Daoy (cell line): ENCODE measurements around the gene DMBT1. TPM values are rescaled to one million over a fixed set of nuclear protein-coding genes. Genes with fewer than 3 reads are reported as not detected.

ENCODE experiments used
- DNase-seq: peaks from one replicate; pipeline ENCODE4 v3.0.0-alpha.2; 2015; ENCODE audit warnings: low read depth
- total RNA-seq: library from RNA; depleted of rRNA; stranded (reverse); fragments of >200 nt; shearing (Covaris generic); gene quantifications from 2 replicates; pipeline ENCODE4 v1.2.3, GENCODE V29; 2014

Gene DMBT1
- total RNA-seq, 1 experiment from 2014 or later, result 0.23 TPM

DNA sequence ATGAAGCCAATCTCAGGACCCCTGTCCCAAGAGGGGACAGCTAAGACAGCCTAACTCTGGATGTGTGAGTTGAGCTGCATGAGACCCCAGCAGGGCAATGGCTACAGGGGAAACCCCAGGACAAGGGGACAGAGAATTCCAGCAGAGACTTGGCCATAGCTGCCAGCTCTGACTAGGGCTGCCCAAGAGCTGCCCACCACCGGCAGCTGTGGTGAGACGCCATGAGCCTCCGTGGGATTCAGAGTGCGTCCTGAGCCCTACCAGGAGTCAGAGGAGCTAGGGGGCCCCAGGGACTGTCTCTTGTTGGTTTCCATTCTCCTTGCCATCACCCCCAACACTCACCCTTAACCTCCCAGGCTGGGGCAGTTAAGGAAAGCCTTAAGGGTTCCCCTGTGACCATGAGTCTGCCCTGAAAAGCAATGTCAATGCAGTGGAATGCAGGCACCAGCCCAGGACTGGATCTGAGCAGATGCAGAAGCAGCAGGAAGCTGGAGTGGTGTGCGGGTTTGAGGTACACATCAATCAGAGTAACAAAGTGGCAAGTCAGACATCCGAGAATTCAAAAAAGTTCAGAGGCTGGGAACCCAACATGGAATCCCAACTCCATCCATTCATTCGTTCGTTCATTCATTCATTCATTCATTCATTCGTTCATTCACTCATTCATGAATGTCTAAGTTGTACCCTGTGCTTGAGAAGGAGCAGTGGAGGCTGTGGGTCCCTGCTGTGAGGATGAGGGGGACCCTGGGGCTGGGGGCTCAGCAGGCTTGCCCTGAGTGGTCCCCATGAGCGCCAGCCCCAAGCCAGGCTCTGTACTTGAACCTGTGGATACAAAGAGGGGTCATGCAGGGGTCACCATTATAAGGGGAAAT lies 86.2 kb downstream of the DMBT1 start:
- no peak for DNase-seq

DNA sequence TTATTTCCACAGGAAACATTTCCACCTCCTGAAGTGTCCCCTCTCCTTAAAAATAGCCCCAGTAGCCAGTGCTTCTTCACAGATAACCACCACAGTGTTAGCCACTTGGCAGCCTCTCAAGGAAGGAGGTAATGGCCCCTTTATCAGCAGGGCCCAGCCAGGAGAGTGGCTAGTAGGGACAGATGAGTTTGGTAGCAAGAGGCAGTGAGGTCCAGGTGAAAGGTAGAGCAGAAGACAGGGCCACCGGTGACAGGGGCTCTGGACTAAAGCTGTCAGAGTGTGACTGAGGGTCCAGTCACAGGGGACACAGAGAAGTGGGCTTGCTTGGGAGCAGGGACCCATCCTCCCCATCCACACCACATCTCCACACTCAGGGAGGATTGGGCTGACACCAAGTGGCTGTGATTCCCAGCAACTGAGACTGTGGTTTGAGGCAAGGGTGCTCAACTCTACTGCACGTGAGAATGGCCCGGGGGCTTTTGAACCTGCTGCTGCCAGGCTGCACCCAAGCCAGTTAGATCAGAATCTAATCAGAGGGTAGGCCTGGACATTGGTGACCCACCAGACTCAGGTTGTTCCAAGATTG lies 86.9 kb downstream of the DMBT1 start:
- no peak for DNase-seq

DNA sequence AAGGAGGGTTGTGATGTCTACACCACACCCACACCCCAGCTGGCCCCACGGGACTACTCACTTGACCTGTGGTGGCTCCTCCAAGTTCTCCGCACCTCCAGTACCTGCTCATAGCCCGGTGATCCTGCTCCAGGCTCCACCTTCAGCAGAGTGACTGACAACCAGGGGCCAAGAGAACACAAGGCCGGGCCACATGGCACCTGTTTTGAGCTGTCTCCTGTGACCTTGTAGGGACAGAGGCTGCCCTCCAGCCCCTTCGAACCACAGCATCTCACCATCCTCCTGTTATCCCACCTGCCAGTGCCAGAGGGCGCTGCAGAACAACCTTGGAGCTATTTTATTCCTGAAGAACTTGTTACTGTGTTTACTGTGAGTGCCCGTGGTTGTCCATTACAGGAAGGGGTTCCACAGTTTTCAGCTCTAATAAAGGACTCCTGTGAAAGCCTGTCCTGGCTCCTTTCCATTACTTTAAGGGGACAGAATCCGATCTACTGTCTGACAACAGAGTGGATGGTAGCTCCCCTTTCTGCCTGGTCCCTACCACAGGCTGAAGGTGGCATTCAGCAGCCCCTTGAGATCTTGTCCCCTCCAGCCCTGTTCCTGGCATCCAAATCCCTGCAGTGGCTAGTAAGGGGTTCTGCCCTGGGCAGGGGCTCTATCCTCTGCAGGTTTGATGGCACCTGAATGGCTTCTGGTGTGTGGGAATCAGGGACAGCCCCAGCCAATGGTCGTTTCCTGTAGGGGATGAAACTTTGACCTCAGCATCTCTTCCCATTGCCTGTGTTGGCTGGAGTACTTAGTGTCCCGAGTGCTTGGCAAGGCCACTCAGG lies 88.3 kb downstream of the DMBT1 start:
- DNase-seq, result peak; percentile 35

DNA sequence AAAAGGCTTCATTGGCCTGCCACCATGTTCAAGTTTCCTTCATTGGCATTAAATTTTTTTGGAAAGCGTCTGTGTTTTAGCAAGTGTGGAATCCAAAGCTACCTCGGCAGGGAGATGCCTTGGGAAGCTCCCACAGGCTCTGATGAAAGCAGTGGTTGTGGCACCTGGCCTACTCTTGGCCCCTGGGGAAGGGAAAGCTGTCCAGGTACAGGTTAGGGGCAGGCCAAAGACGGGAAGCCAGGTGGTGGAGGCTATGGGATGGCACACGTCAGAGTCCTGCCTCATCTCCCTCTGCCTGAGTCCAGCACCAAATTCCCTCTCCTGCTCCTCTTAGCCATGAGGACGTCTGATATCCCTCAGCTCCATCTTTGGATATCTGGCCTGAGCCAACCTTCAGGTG lies 89.3 kb downstream of the DMBT1 start:
- DNase-seq, result no peak

DNA sequence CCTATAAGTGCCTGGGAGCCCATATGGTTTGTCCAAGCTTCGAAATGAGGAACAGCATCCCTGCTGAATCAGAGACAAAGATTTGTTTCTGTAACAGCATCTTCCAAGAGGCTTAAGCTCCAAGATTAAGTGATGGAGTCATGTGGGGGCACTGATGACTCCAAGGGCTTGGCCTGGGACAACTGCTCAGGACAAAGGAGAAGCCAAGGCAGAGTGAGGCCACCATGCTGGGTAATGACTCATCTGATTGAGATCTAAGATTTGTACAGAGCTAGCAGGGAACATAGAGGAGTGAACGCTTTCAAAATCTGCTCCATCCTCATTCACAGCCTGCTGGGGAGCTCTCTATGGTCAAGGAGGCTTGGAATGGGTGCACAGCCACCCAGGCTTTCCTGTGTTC lies 89.8 kb downstream of the DMBT1 start:
- DNase-seq, result no peak

DNA sequence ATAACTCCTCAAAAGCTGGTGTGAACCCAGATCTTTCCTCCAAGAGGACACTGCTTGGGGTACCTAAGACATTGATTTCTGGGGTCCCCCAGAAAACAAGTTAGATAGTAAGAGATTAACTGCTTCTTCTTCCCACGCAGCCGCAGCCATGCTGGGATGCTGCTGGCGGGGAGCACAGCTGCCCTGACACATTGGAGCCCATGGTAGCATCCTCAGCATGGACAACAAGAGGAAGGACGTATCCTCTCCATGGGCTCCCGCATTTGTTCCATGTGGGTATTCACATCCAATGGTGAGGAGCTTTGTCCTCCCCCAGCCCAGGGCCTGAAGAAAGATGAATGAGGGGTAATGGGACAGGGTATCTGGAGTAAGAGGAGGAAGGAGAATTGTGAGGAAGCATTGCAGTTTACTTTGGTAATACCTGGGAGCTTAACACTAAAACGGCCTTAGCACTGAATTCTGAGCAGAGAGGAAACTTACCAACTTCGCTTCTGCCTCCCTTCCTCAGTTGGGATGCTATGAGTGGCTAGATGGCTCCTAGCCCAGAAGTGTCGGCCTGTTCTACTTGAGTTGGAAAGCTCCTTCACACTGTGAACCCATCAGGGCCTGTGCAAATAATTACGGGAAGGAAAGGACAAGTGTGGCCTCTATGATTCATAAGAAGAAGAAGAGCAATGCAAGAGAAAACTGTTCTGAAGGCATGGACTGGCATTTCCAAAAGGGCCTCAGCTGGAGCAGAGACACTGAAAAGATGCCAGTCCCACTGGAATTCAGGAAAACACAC lies 95.2 kb downstream of the DMBT1 start:
- no peak for DNase-seq

DNA sequence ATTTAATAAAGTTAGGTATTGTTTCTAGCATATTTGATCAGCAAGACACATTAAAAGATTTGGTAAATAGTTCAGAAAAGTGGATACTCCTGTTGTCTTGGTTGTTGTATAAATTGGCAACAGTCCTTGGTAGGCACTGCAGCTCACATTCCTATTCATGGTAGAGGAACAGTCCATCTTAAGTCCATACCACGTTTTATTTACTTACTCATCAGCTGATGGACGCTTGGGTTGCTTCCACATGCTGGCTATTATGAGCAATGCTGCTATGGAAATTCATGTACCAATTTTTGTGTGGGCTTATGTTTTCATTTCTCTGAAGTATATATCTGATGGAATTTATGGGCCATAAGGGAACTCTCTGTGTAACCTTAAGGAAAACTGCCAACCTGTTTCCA lies 95.8 kb downstream of the DMBT1 start:
- no peak for DNase-seq

DNA sequence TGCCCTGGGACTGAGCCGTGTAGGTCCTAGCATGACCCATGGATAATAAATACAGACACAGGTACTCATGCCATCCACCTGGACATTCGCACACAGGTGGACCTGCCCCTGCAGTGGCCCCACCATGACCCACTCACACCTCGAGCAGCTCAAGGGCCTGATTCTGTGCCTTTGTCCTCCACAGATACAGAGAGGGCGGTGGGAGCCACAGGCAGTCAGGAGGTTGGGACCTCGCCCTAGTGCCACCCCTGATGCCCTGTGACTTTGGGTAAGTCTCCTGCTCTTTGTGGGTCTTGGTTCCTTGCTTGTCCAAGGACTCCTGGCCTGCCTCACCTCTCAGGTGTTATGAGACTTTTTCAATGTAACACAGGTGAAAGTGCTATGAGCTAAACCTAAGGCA lies 96.2 kb downstream of the DMBT1 start:
- no peak for DNase-seq

DNA sequence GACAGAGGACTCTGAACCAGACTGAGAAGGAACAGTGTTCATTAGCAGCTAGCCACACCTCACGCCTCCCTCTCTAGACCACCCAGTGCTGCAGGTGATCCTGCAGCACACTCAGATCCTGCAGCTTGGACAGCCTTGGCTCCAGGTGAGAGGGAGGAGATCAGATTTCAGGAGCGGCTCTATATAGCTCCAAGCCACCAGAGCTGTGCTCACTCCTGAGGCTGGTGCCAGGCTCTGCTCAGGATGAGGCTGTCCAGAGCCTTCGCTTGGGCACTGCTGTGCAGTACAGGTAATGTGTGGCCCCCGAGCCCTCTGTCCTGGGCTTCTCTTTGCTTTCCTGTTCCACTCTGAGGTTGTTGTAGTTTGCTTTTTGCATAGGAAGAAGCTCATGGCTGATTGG lies 96.7 kb downstream of the DMBT1 start:
- no peak for DNase-seq

DNA sequence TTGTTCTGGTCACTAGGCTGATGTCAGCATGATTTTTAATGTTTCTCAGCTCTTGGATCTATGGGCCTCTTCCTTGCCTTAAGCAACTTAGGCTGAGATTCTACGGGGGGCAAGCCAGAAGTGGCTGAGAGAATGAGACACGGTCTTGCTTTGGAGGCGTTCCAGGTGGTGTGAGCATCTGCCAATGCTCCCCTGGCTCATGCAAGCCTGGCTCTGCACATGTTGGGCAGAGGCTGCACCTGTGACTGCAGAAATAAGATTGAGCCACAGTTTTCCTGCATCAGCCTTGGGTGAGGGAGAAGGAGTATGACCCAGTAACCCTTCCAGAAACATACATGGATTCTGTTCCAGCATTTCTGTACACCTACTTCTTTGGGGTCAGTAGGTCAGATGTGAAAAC lies 97.2 kb downstream of the DMBT1 start:
- DNase-seq, result no peak

DNA sequence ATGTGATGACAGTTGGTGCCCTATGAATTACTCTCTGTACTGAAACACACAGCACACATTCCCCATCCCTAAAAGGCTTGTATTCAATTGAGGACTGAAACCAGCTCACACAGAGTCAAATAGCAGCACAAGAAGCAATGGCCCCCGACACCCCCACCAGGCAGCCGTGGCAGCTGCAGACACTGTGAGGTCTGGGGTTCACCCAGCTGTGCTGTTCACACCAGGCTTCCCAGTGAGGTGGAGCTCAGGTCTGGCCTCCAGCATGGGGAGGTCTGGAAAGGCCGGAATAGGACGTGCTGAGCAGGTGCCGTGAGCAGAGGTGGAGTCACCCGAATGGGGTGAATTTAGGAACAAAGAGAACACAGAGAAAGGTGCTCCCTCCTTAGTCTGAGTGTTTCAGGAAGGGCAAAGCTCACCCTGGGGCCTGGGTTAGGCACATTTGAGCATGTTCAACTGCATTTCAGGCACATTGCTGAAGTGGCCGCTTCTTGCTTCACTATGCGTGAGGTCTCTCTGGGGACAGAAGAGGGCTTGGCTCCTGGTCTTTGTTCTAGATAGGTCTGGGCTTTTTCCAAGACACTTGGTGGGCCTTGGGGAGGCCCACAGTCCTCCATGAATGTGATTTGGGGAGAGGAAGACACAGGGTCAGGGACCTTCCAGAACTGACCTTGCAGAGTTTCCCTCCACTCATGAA lies 97.9 kb downstream of the DMBT1 start:
- no peak for DNase-seq

DNA sequence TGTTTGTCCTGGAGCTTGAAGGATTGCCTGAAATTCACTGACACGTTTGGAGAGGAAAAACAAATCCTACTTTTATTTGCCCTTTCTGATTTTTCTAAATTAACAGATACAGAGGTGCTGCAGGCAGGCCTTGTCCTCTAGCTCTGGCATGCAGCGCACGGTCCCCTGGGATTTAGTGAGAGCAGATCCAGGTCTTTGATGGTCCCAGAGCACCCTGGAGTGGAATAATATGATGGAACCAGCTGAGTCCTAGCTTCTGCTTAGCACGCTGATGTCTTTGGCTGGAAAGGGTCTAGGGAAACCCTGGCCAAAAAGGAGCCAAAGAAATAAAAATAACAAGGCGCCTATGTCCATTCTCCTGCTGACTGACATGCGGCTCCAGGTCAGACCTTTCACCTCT lies 98.6 kb downstream of the DMBT1 start:
- no peak for DNase-seq

DNA sequence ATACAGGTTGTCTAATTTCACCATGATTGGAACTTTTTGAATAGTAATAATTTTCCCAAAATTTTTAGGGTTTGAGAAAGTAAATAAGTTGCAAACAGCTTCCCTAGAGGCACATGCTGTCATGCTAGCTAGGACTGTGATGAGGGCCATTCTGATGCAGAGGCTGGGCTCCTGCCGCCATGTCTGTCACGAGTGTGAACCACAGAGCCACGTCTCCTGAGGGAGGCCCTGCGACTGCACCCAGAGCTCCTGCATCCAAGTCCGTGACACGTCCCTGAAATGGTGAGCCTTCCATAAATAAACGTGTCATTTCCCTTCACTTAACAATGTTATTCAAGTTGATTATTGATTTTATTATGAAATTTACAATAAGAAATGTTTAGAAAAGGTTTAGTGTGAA lies 99.1 kb downstream of the DMBT1 start:
- DNase-seq, result no peak

DNA sequence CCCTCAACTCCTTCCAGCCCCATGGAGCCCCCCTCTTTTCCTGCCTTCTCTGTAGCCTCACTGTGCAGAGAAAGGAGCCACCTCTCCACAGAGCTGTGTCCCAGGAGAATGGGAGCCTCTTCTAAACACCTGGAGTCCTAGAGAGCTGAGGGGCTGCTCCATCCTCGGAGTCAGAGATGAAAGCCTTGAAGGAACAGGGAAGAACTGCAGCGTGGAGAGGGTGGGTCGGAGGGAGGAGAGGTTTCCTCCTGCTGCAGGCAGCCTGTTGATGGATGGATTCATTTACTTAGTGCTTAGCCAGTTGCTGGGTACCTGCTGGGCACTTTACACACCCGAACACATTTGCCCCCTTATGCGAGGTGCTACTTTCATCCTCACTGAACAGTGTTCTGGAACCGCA lies 100.1 kb downstream of the DMBT1 start:
- DNase-seq, result no peak

DNA sequence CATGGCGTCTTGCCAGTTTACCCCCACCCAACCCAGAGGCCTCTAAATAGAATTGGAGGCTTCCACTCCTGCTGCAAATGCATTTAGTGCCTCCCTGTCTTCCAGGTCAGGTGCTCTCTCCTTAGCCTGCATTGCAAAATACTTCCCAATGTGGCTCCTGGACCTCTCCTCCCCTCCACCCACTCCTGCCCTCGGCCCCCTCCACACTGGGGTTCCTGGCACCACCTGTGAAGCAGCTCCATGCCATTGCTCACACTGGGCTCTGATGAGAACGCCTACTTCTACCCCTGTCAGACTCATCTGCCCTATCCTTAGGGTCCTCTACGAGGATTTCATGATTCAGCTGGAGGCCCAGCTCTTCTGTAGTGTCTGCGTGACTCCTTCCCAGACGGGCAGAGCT lies 101.7 kb downstream of the DMBT1 start:
- no peak for DNase-seq

DNA sequence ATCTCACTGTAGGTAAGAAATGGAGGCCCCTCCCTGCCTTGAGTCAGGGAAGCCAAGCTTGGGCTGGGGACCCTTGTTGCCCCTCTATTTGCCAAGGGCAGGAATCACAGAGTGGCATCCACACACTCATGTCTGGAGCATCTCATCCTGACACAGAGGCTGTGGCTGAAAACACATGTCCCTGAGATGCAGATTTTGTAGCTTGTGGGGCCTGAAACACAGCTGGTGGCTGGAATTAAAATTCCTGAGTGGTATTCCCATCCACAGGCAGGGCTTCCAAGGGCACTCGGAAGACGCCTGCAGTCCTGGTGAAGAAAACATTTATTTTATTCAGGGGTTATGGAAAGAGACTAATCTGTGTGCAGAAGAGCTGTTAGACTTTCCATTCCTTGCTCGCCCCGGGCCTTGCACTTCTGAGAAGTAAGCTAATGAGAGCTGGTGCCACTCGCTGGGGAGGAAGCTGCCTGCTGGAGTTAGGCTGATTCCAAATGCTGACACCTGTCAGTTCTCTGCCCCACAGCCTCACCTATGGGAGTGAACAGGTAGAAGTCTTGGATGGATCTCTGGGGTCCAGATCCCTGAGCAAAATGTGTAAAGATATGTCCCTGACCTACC lies 103.1 kb downstream of the DMBT1 start:
- DNase-seq, result no peak

DNA sequence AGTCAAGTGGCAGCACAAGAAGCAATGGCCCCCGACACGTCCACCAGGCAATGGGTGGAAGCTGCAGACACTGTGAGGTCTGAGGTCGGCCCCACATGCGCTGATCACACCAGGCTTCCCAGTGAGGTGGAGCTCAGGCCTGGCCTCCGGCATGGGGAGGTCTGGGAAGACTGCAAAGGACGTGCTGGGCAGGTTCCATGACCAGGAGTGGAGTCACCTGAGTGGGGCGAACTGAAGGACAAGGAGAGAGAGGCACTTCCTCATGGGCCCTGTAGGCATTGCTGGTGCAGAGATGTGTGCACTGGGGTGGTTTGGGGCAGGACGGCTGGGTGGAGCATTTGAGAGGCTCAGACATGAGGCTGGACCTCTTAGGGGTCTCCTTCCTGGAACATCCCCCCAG lies 103.9 kb downstream of the DMBT1 start:
- DNase-seq, result no peak

DNA sequence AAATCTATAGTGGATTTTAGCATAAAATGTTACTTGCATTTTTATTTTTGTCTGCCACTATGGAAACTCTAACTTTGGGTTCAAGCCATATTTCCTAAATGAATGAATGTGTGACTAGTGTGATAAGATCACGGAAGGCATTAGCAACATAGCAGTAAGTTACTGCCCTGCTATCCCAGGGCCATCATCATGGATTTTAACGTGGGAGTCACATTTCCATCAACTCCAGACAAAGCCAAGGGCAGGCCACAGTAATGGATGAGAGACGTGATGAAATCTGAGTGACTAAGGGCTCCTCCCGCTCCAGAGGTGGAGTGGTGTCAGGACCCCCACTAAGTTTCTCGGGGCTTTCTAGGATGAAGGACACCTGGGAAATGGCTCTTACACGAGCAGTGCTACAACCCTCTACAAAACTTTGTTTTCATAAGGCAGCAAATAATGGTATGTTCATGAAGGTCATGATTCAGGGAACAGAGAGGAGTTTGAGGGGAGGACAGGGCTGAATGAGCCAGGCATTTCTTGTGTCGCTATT lies 104.8 kb downstream of the DMBT1 start:
- peak; percentile 15 for DNase-seq

DNA sequence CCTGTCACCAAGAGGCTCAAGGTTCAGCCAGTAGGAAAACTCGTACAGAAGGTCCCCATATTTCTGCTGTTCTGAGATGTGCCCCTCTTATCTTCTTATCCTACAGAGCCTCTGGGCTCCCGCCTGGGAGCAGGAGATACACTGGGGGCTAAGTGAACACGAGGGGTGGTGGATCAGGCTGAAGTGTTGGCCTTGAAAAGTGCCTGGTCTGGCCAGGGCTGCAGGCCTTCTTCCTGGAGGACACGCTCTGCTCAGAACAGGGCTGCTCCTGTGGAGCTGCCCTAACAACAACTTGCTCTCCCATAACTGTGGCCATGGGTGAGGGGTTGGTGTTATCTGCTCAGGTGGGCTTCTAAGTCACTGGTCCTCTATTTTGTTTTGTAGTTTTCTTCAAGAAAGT lies 105.4 kb downstream of the DMBT1 start:
- no peak for DNase-seq

DNA sequence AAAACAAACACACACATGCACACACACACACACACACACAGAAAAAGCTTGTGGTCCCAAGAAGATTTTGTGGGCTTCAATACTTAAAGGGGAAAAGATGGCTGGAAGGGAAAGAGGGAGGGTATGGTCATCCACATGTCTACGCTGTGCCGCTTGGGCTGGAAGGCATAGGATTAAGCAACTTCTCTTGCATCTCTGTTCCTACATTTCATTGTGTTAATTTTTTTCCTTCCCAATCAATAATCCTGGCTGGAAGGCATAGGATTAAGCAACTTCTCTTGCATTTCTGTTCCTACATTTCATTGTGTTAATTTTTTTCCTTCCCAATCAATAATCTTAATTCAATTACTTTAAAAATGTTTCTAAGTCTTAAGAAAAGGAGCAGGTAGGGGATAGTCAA lies 108.5 kb downstream of the DMBT1 start:
- DNase-seq, result no peak

DNA sequence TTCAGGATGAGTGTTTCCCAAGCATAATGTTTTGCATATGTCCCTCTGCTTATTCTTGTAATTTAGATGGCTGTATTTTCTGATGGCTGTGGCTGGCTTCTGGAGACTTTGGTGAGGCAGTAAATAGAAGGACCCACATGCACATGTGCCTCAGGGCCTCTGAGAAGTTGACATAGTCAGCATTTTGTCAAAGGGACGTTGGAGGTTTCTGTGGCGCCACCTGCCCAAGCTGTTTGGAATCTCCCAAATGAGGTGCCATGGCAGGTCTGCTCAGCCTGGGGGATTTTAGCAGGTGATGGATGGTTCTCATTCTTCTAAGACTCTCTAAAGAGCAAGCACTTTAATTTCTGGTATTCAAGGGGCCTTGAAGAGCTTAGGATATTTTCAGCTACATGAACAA lies 109.3 kb downstream of the DMBT1 start:
- no peak for DNase-seq
